Common myeloid progenitor, CD34-positive (primary cell): Measurements from ENCODE around the gene HLA-B.

Experiments
- CTCF ChIA-PET: fragments of 350-600 bp; sonication (Branson Sonifier 250); formaldehyde crosslinking; loops from one replicate; lab custom pipeline; 2021; ENCODE audit warnings: antibody characterized with exemption; lab: Charles Lee
- POLR2A ChIA-PET: fragments of 350-600 bp; sonication (Branson Sonifier 250); formaldehyde crosslinking; loops from one replicate; lab custom pipeline; 2021; ENCODE audit warnings: antibody characterized with exemption; lab: Charles Lee
- DNase-seq, 3 donors: peaks; one replicate each; pipeline versions ENCODE4 v3.0.0 to v3.0.0-alpha.2; 2013
- H3K27ac ChIP-seq, 2 experiments: 1 replicate in 1 of 2; 2 replicates in 1 of 2; pipeline ENCODE4 v1.7.0; 2013; ENCODE audit warnings: inconsistent platforms in 2 of 2, low read length in 2 of 2, mild to moderate bottlenecking in 2 of 2, low read depth in 1 of 2, moderate library complexity in 1 of 2; ENCODE audit not compliant: severe bottlenecking in 2 of 2, insufficient read depth in 1 of 2, poor library complexity in 1 of 2
- H3K27me3 ChIP-seq, 5 experiments: replicated peaks in 2 of 5; 1 replicate in 3 of 5; 2 replicates in 2 of 5; pipeline versions ENCODE4 v1.6.1 to v1.7.0; 2013; ENCODE audit warnings: low read length in 4 of 5, mild to moderate bottlenecking in 2 of 5, moderate library complexity in 2 of 5, inconsistent platforms in 1 of 5; ENCODE audit not compliant: insufficient read depth in 5 of 5, control insufficient read depth in 4 of 5
- H3K36me3 ChIP-seq, 4 experiments: 1 replicate in 2 of 4; 2 replicates in 2 of 4; pipeline versions ENCODE4 v1.6.1 to v1.7.0; 2013; ENCODE audit warnings: low read length in 3 of 4, control low read depth in 1 of 4, mild to moderate bottlenecking in 1 of 4; ENCODE audit not compliant: control insufficient read depth in 4 of 4, insufficient read depth in 4 of 4
- H3K4me1 ChIP-seq, 4 experiments: 1 replicate in 3 of 4; 2 replicates in 1 of 4; pipeline versions ENCODE4 v1.6.1 to v1.7.1; 2013; ENCODE audit warnings: low read length in 3 of 4, mild to moderate bottlenecking in 3 of 4, control low read depth in 1 of 4, inconsistent platforms in 1 of 4, moderate library complexity in 1 of 4; ENCODE audit not compliant: control insufficient read depth in 4 of 4, insufficient read depth in 4 of 4; ENCODE audit errors: control extremely low read depth in 1 of 4
- H3K4me3 ChIP-seq, 7 experiments: 1 replicate in 4 of 7; 2 replicates in 3 of 7; pipeline versions ENCODE4 v1.5.1 to v1.7.0; 2013; ENCODE audit warnings: mild to moderate bottlenecking in 7 of 7, low read length in 6 of 7, moderate library complexity in 6 of 7, inconsistent platforms in 2 of 7, low read depth in 2 of 7, control low read depth in 1 of 7; ENCODE audit not compliant: insufficient read depth in 4 of 7, control insufficient read depth in 1 of 7; ENCODE audit errors: extremely low read depth in 1 of 7
- H3K9me3 ChIP-seq, 5 experiments: 1 replicate in 4 of 5; 2 replicates in 1 of 5; pipeline versions ENCODE4 v1.6.1 to v1.7.1; 2013; ENCODE audit warnings: low read length in 4 of 5, mild to moderate bottlenecking in 2 of 5, inconsistent platforms in 1 of 5, low read depth in 1 of 5, moderate library complexity in 1 of 5; ENCODE audit not compliant: control insufficient read depth in 4 of 5, insufficient read depth in 2 of 5; ENCODE audit errors: control extremely low read depth in 1 of 5
- WGBS: methylation state at CpG from one replicate; pipeline ENCODE4 v1.1.5; 2013; ENCODE audit not compliant: insufficient coverage; 5-methylcytosine and 5-hydroxymethylcytosine counted together

Gene HLA-B

GRCh38 chr6:31332637-31333602, 24.1 kb downstream of the HLA-B start:
- H3K36me3 ChIP-seq = no peaks in the 10 kb centered on the region
- no peak overlapping the region for H3K27ac ChIP-seq
- ChIA-PET POLR2A (no interaction called here), CTCF (no interaction called here)
- no peaks in the 10 kb centered on the region for H3K27me3 ChIP-seq
- peaks cover 7 to 35% (median 25%) of the 10 kb centered on the region in 5 experiments for H3K9me3 ChIP-seq
- peaks cover 0 to 9% (median 2%) of the 10 kb centered on the region in 4 experiments for H3K4me1 ChIP-seq
- WGBS = 83% methylated on average over 1 of the region's 4 CpGs
- peak; percentile 63 to 96 (median 64) for DNase-seq
- H3K4me3 ChIP-seq = no peak overlapping the region

GRCh38 chr6:31328355-31328960, 28.5 kb downstream of the HLA-B start:
- DNase-seq = no peak
- POLR2A ChIA-PET = no interaction called here
- H3K36me3 ChIP-seq = no peaks in the 10 kb centered on the region
- CTCF ChIA-PET = no interaction called here
- H3K4me3 ChIP-seq = no peak overlapping the region
- peaks cover 0 to 9% (median 2%) of the 10 kb centered on the region in 4 experiments for H3K4me1 ChIP-seq
- peaks cover 2 to 7% (median 3%) of the 10 kb centered on the region in 5 experiments for H3K9me3 ChIP-seq
- no peaks in the 10 kb centered on the region for H3K27me3 ChIP-seq
- H3K27ac ChIP-seq = no peak overlapping the region
- WGBS = 0% methylated on average over 1 of the region's 7 CpGs

GRCh38 chr6:31321820-31322219, 35.2 kb downstream of the HLA-B start:
- Histone ChIP-seq H3K27me3 (no peaks in the 10 kb centered on the region), H3K4me3 (no peak overlapping the region), H3K36me3 (no peaks in the 10 kb centered on the region), H3K9me3 (peaks cover 0 to 2% (median 0%) of the 10 kb centered on the region in 5 experiments), H3K4me1 (no peaks in the 10 kb centered on the region), H3K27ac (no peak overlapping the region)
- DNase-seq = no peak
- CTCF ChIA-PET = no interaction called here
- POLR2A ChIA-PET = interaction anchor here (0.6 kb wide), 1 partner anchor 13 kb away, joined by 3 read pairs; no protein-coding TSS in a partner anchor

DNA sequence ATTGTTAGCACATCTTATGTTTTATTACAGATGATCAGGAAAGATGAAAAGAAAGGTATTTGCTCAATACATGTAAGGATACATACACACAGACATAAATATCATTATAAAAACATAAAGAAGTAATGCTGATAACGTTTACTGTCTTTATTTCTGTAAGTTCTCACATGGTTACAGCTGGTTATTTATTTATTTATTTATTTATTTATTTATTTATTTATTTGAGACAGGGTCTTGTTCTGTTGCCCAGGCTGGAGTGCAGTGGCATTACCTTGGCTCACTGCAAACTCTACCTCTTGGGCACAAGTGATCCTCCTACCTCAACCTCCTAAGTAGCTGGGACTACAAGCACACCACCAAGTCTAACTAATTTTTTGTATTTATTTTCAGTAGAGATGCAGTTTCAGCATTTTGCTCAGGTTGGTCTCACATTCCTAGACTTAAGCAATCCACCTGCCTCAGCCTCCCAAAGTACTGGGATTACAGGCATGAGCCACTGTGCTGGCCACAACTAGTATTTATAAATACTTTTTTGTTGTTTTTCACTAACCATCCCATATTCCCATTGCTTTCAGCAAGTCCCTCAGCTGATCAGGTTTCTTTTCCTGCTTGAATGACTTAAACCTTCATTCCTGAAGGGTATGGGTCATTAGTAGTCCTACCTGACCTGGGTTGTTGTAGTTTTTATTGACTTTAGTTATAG, 35.8 kb downstream of the HLA-B start:
- Histone ChIP-seq H3K36me3 (no peaks in the 10 kb centered on the region), H3K9me3 (peaks cover 0 to 2% (median 0%) of the 10 kb centered on the region in 5 experiments), H3K4me3 (no peak overlapping the region), H3K4me1 (no peaks in the 10 kb centered on the region), H3K27ac (no peak overlapping the region), H3K27me3 (no peaks in the 10 kb centered on the region)
- ChIA-PET POLR2A (no interaction called here), CTCF (no interaction called here)
- no CpG with 5 or more reads among the region's 1 CpG for WGBS
- DNase-seq = no peak

- no peak for DNase-seq
- Histone ChIP-seq H3K36me3 (no peaks in the 10 kb centered on the region), H3K4me1 (no peaks in the 10 kb centered on the region), H3K4me3 (no peak overlapping the region), H3K27me3 (peaks cover 0 to 7% (median 2%) of the 10 kb centered on the region in 5 experiments), H3K27ac (no peak overlapping the region), H3K9me3 (no peaks in the 10 kb centered on the region)
- no CpG with 5 or more reads among the region's 2 CpGs for WGBS
- POLR2A ChIA-PET = no interaction called here
- CTCF ChIA-PET = no interaction called here
These were observed 39.9 kb downstream of the HLA-B start for GRCh38 chr6:31317036-31317435.

DNA sequence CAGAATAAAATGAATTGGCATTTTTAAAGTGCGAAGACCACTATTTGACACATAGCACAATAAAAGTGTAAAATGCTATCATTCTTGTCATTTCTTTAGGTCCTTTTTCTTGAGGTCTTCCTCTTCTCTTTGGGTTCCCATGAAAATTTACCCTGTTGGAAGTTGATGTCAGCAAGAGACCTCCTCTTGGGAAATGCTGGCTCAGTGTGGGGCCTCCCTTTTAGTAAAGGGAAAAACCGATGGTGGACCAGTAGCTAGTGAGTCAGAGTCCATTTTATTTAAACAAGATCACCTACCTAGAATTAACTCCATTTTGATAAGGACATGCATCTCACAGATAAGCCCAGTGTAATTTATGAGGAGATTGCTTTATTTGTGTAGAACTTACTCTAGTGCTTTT, 47.3 kb downstream of the HLA-B start:
- ChIA-PET CTCF (interaction anchor here (0.9 kb wide), 1 partner anchor 52 kb away, joined by 3 read pairs; no protein-coding TSS in a partner anchor), POLR2A (no interaction called here)
- no peak for DNase-seq
- peaks cover 0 to 4% (median 0%) of the 10 kb centered on the region in 5 experiments for H3K9me3 ChIP-seq
- H3K4me3 ChIP-seq = no peak overlapping the region
- H3K27ac ChIP-seq = no peak overlapping the region
- H3K4me1 ChIP-seq = peaks cover 0 to 7% (median 2%) of the 10 kb centered on the region in 4 experiments
- no CpG with 5 or more reads among the region's 2 CpGs for whole genome bisulfite sequencing
- H3K27me3 ChIP-seq = peaks cover 11 to 36% (median 27%) of the 10 kb centered on the region in 5 experiments
- no peaks in the 10 kb centered on the region for H3K36me3 ChIP-seq
